AG04449 (cell line): Measurements from ENCODE around the gene UBE2D2.
"Not testable (repeated sequence)": the region's sequence is repeated elsewhere in the genome, so short reads cannot be mapped to it uniquely, and the experiment has no call there.

ENCODE experiments used
- CTCF ChIA-PET: fragments of 350-600 bp; formaldehyde crosslinking; extraction: SDS; loops from one replicate; lab custom pipeline; 2021; ENCODE audit warnings: antibody characterized with exemption; lab: Yijun Ruan, JAX
- POLR2A ChIA-PET: fragments of 400-600, 350-600 bp; formaldehyde crosslinking; extraction: SDS; loops from one replicate; lab custom pipeline; 2020; ENCODE audit warnings: antibody characterized with exemption, inconsistent platforms; lab: Yijun Ruan, JAX
- DNase-seq: peaks from one replicate; pipeline ENCODE4 v3.0.0-alpha.2; 2010; ENCODE audit warnings: low read depth, low spot score
- H3K4me3 ChIP-seq: 2 replicates; pipeline ENCODE4 v1.5.1; 2011; ENCODE audit warnings: low read depth, mild to moderate bottlenecking, control low read depth, low read length
- TF ChIP-seq, protein P1 (sequence below): IDR thresholded peaks from one replicate; pipeline ENCODE4 v1.5.1; 2011; ENCODE audit warnings: mild to moderate bottlenecking, moderate library complexity, low read length, control low read depth, inconsistent platforms; ENCODE audit not compliant: insufficient read depth; ENCODE audit errors: missing control alignments

Gene UBE2D2

DNA sequence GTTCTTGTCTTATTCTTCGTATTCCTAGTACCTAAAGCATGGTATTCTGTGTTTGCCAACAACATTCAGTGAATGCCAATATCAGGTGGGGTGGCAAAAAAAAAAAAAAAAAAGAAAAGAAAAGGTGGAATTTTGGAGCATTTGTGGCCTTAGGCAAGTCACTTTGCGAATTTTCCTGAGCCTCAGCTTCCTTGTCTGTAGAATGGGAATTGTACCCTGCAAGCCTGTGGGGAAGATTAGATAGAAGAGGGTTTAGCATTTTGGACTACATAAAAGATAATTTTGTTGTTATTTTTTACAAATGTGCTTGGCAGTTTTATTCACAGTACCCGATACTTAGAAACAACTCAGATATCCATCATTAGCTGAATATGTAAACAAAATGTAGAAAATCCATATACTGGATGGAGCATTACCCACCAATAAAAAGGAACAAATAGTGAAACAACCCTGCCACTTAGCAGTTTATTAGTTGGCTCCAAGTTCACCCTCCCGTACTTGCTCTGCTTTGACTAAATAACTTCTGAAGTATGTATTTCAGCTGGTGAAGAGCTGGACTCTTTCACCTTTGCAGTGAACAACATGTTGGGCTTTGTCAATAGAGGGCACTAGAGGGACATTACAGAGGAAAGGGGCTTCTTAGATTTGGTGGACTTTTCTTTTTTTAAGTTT lies 13.6 kb downstream of the UBE2D2 start:
- ChIA-PET CTCF (interaction anchor here (0.8 to 5.3 kb wide), 17 partner anchors 9 to 168 kb away, joined by 3 to 38 read pairs (median 4); no protein-coding TSS in a partner anchor), POLR2A (no interaction called here)
- DNase-seq = no peak
- no peak overlapping the region for H3K4me3 ChIP-seq
- TF ChIP-seq, protein P1, sequence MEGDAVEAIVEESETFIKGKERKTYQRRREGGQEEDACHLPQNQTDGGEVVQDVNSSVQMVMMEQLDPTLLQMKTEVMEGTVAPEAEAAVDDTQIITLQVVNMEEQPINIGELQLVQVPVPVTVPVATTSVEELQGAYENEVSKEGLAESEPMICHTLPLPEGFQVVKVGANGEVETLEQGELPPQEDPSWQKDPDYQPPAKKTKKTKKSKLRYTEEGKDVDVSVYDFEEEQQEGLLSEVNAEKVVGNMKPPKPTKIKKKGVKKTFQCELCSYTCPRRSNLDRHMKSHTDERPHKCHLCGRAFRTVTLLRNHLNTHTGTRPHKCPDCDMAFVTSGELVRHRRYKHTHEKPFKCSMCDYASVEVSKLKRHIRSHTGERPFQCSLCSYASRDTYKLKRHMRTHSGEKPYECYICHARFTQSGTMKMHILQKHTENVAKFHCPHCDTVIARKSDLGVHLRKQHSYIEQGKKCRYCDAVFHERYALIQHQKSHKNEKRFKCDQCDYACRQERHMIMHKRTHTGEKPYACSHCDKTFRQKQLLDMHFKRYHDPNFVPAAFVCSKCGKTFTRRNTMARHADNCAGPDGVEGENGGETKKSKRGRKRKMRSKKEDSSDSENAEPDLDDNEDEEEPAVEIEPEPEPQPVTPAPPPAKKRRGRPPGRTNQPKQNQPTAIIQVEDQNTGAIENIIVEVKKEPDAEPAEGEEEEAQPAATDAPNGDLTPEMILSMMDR = peak; percentile 46

DNA sequence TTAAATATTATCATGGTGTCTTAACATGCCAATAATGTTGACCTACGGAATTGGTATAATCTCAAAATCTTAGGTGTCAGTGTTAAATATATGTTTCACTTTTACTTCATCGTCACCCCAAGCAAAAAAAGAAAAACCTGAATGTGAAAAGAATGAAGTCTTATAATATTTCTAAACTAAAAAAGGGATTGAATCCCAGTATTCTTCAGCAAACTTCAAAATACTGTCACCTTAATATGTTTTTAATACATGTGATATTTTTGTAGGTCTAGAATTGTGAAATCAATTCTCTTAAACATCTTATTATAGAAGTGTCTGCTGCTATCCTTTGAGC lies 14.1 kb downstream of the UBE2D2 start:
- CTCF ChIA-PET = interaction anchor here (1.0 to 5.3 kb wide), 15 partner anchors 9 to 154 kb away, joined by 3 to 38 read pairs (median 4); no protein-coding TSS in a partner anchor
- H3K4me3 ChIP-seq = no peak overlapping the region
- no peak for DNase-seq
- POLR2A ChIA-PET = no interaction called here
- TF ChIP-seq, protein P1 = no peak

DNA sequence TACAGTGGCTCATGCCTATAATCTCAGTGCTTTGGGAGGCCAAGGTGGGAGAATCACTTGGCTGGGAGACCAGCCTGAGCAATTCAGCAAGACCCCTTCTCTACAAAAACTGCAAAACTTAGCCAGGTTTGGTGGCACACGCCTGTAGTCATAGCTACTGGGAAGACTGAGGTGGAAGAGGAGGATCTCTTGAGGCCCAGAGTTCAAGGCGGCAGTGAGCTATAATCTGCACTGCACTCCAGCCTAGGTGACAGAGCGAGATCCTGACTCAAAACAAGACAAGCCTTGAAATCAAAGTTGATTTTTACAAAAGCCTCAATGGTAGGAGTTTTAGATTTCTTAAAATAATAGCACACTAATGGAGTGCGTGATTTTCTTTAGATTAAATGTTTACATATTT lies 14.6 kb downstream of the UBE2D2 start:
- CTCF ChIA-PET = interaction anchor here (1.0 to 5.3 kb wide), 9 partner anchors 8 to 153 kb away, joined by 3 to 38 read pairs (median 4); no protein-coding TSS in a partner anchor
- DNase-seq = no peak
- POLR2A ChIA-PET = no interaction called here
- H3K4me3 ChIP-seq = no peak overlapping the region
- TF ChIP-seq, protein P1 = no peak

DNA sequence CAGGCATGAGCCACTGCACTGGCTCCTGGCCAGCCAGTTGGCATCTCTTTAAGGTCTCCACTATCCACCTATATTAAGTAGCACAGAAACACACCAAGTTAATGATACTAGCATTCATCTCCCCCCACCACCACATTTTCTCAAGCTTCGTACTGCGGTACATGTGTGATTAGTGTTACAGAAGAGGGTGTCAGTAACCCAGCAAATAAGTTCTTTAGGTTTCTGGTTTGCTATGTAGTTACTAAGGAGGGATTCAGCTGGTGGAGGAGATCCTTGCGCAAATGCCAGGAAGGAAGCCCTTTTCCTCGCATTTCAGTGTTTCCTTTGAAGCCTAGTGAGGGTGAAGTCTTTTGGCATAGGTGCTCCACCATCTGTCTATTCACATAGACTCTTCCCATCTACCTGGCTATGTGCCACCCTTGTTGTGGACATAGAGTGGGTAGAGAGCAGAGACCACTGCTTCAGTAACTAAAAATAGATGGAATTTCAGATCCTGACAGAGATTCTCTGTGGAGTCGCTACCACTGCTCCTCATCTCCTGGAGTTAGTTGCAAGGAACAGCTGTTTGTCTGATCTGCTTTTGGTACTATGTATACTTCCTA lies 16.7 kb downstream of the UBE2D2 start:
- DNase-seq = no peak
- TF ChIP-seq, protein P1 = no peak
- ChIA-PET CTCF (interaction anchor here (1.0 to 5.3 kb wide), 3 partner anchors 13 to 156 kb away, joined by 3 to 38 read pairs (median 3); no protein-coding TSS in a partner anchor), POLR2A (no interaction called here)
- no peak overlapping the region for H3K4me3 ChIP-seq

DNA sequence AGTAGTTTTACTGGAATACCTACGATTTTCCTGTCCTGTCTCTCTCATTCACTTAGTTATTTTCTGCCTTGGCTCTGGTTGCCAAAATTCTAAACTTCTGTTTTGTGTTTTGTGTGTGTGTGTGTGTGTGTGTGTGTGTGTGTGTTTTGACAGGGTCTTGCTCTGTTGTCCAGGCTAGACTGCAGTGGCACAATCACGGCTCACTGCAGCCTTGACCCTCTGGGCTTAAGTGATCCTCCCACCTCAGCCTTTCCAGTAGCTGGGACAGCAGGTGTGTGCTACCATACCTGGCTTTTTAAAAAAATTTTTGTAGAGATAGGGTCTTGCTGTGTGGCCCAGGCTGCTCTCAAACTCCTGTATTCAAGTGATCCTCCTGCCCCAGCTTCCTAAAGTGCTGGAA lies 17.2 kb downstream of the UBE2D2 start:
- H3K4me3 ChIP-seq = no peak overlapping the region
- no peak for DNase-seq
- POLR2A ChIA-PET = no interaction called here
- CTCF ChIA-PET = interaction anchor here (0.8 to 5.3 kb wide), 7 partner anchors 9 to 156 kb away, joined by 3 to 38 read pairs (median 3); no protein-coding TSS in a partner anchor
- TF ChIP-seq, protein P1 = no peak

DNA sequence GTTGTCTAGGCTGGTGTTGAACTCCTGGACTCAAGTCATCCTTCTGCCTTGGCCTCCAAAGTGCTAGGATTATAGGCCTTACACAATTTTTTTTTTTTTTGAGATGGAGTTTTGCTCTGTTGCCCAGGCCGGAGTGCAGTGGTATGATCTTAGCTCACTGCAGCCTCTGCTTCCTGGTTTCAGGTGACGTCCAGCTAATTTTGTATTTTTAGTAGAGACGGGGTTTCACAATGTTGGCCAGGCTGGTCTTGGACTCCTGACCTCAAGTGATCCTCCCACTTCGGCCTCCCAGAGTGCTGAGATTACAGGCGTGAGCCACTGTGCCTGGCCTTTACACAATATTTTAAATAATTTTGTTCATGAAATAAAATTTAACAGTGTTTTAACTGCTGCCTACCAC lies 21.0 kb downstream of the UBE2D2 start:
- POLR2A ChIA-PET, H3K4me3 ChIP-seq, DNase-seq: not testable (repeated sequence)
- CTCF ChIA-PET = interaction anchor here (2.2 kb wide), 1 partner anchor 10 kb away, joined by 7 read pairs; no protein-coding TSS in a partner anchor
